ENCODE data around the gene CNTNAP4.

CNTNAP4 gene

GRCh38 chr16:76346210-76346609, 69.0 kb downstream of the CNTNAP4 start:
- DNase-seq (ENCODE audit: low read depth, low spot score) = no peak
- Histone ChIP-seq H3K27ac (ENCODE audit: low read length) (no peak overlapping the region), H3K4me1 (ENCODE audit: control insufficient read depth, insufficient read depth, low read length) (no peaks in the 10 kb centered on the region), H3K27me3 (ENCODE audit: control insufficient read depth, insufficient read depth, low read length) (no peaks in the 10 kb centered on the region), H3K36me3 (ENCODE audit: control insufficient read depth, insufficient read depth, low read length) (no peaks in the 10 kb centered on the region), H3K9me3 (ENCODE audit: control insufficient read depth, insufficient read depth, low read length) (no peaks in the 10 kb centered on the region; the same call in 1 of the 2 replicates), H3K4me3 (ENCODE audit: low read length) (no peak overlapping the region)
- WGBS (ENCODE audit: insufficient coverage, insufficient read length) = no CpG with 5 or more reads among the region's 3 CpGs

- WGBS (ENCODE audit: insufficient coverage, insufficient read length) = no CpG with 5 or more reads among the region's 5 CpGs
- DNase-seq (ENCODE audit: low read depth, low spot score) = no peak
- H3K9me3 ChIP-seq (ENCODE audit: control insufficient read depth, insufficient read depth, low read length) = no peaks in the 10 kb centered on the region; the same call in 1 of the 2 replicates
These were observed 74.2 kb downstream of the CNTNAP4 start for GRCh38 chr16:76351441-76351840.

GRCh38 chr16:76360404-76360803, 83.2 kb downstream of the CNTNAP4 start:
- no peak overlapping the region for H3K27ac ChIP-seq (ENCODE audit: low read length)
- WGBS (ENCODE audit: insufficient coverage, insufficient read length) = no CpG with 5 or more reads among the region's 1 CpG

More at GRCh38 chr16:76351441-76351840, 74.2 kb downstream of the CNTNAP4 start:
- Histone ChIP-seq H3K36me3 (ENCODE audit: control insufficient read depth, insufficient read depth, low read length) (no peaks in the 10 kb centered on the region), H3K4me1 (ENCODE audit: control insufficient read depth, insufficient read depth, low read length) (no peaks in the 10 kb centered on the region), H3K27ac (ENCODE audit: low read length) (no peak overlapping the region), H3K27me3 (ENCODE audit: control insufficient read depth, insufficient read depth, low read length) (no peaks in the 10 kb centered on the region), H3K4me3 (ENCODE audit: low read length) (no peak overlapping the region)

GRCh38 chr16:76370344-76370743, 93.1 kb downstream of the CNTNAP4 start:
- Histone ChIP-seq H3K27me3 (ENCODE audit: control insufficient read depth, insufficient read depth, low read length) (no peaks in the 10 kb centered on the region), H3K36me3 (ENCODE audit: control insufficient read depth, insufficient read depth, low read length) (no peaks in the 10 kb centered on the region), H3K4me1 (ENCODE audit: control insufficient read depth, insufficient read depth, low read length) (no peaks in the 10 kb centered on the region), H3K9me3 (ENCODE audit: control insufficient read depth, insufficient read depth, low read length) (no peaks in the 10 kb centered on the region), H3K4me3 (ENCODE audit: low read length) (no peak overlapping the region), H3K27ac (ENCODE audit: low read length) (no peak overlapping the region)
- no CpG with 5 or more reads among the region's 4 CpGs for WGBS (ENCODE audit: insufficient coverage, insufficient read length)
- DNase-seq (ENCODE audit: low read depth, low spot score) = no peak

More at GRCh38 chr16:76360404-76360803, 83.2 kb downstream of the CNTNAP4 start:
- H3K27me3 ChIP-seq (ENCODE audit: control insufficient read depth, insufficient read depth, low read length) = no peaks in the 10 kb centered on the region
- no peaks in the 10 kb centered on the region for H3K36me3 ChIP-seq (ENCODE audit: control insufficient read depth, insufficient read depth, low read length)
- H3K4me3 ChIP-seq (ENCODE audit: low read length) = no peak overlapping the region
- no peak for DNase-seq (ENCODE audit: low read depth, low spot score)
- no peaks in the 10 kb centered on the region for H3K4me1 ChIP-seq (ENCODE audit: control insufficient read depth, insufficient read depth, low read length)
- no peaks in the 10 kb centered on the region; the same call in 1 of the 2 replicates for H3K9me3 ChIP-seq (ENCODE audit: control insufficient read depth, insufficient read depth, low read length)

GRCh38 chr16:76371441-76371840, 94.2 kb downstream of the CNTNAP4 start:
- no peaks in the 10 kb centered on the region for H3K36me3 ChIP-seq (ENCODE audit: control insufficient read depth, insufficient read depth, low read length)
- H3K9me3 ChIP-seq (ENCODE audit: control insufficient read depth, insufficient read depth, low read length) = no peaks in the 10 kb centered on the region
- no peak overlapping the region for H3K27ac ChIP-seq (ENCODE audit: low read length)
- no peaks in the 10 kb centered on the region for H3K27me3 ChIP-seq (ENCODE audit: control insufficient read depth, insufficient read depth, low read length)
- DNase-seq (ENCODE audit: low read depth, low spot score) = no peak
- H3K4me3 ChIP-seq (ENCODE audit: low read length) = no peak overlapping the region
- H3K4me1 ChIP-seq (ENCODE audit: control insufficient read depth, insufficient read depth, low read length) = no peaks in the 10 kb centered on the region; the same call in 1 of the 2 replicates
- WGBS (ENCODE audit: insufficient coverage, insufficient read length) = no CpG with 5 or more reads among the region's 3 CpGs

GRCh38 chr16:76373998-76374397, 96.8 kb downstream of the CNTNAP4 start:
- no peak overlapping the region for H3K27ac ChIP-seq (ENCODE audit: low read length)
- no CpG with 5 or more reads among the region's 4 CpGs for WGBS (ENCODE audit: insufficient coverage, insufficient read length)
- no peak for DNase-seq (ENCODE audit: low read depth, low spot score)
- no peaks in the 10 kb centered on the region for H3K36me3 ChIP-seq (ENCODE audit: control insufficient read depth, insufficient read depth, low read length)
- H3K9me3 ChIP-seq (ENCODE audit: control insufficient read depth, insufficient read depth, low read length) = peaks cover 1% of the 10 kb centered on the region; the same call in 1 of the 2 replicates
- no peaks in the 10 kb centered on the region; the same call in 1 of the 2 replicates for H3K4me1 ChIP-seq (ENCODE audit: control insufficient read depth, insufficient read depth, low read length)
- H3K27me3 ChIP-seq (ENCODE audit: control insufficient read depth, insufficient read depth, low read length) = no peaks in the 10 kb centered on the region
- H3K4me3 ChIP-seq (ENCODE audit: low read length) = no peak overlapping the region

GRCh38 chr16:76376988-76377387, 99.8 kb downstream of the CNTNAP4 start:
- Histone ChIP-seq H3K4me3 (ENCODE audit: low read length) (no peak overlapping the region), H3K36me3 (ENCODE audit: control insufficient read depth, insufficient read depth, low read length) (no peaks in the 10 kb centered on the region), H3K4me1 (ENCODE audit: control insufficient read depth, insufficient read depth, low read length) (no peaks in the 10 kb centered on the region; the same call in 1 of the 2 replicates), H3K27me3 (ENCODE audit: control insufficient read depth, insufficient read depth, low read length) (no peaks in the 10 kb centered on the region), H3K9me3 (ENCODE audit: control insufficient read depth, insufficient read depth, low read length) (peaks cover 2% of the 10 kb centered on the region; the same call in 1 of the 2 replicates), H3K27ac (ENCODE audit: low read length) (no peak overlapping the region)
- no peak for DNase-seq (ENCODE audit: low read depth, low spot score)
- WGBS (ENCODE audit: insufficient coverage, insufficient read length) = no CpG with 5 or more reads among the region's 2 CpGs

GRCh38 chr16:76378020-76378419, 100.8 kb downstream of the CNTNAP4 start:
- Histone ChIP-seq H3K9me3 (ENCODE audit: control insufficient read depth, insufficient read depth, low read length) (peaks cover 2% of the 10 kb centered on the region; the same call in 1 of the 2 replicates), H3K4me3 (ENCODE audit: low read length) (no peak overlapping the region), H3K27me3 (ENCODE audit: control insufficient read depth, insufficient read depth, low read length) (no peaks in the 10 kb centered on the region), H3K27ac (ENCODE audit: low read length) (no peak overlapping the region), H3K4me1 (ENCODE audit: control insufficient read depth, insufficient read depth, low read length) (no peaks in the 10 kb centered on the region; the same call in 1 of the 2 replicates), H3K36me3 (ENCODE audit: control insufficient read depth, insufficient read depth, low read length) (no peaks in the 10 kb centered on the region)
- no peak for DNase-seq (ENCODE audit: low read depth, low spot score)
- no CpG with 5 or more reads among the region's 3 CpGs for WGBS (ENCODE audit: insufficient coverage, insufficient read length)

- Histone ChIP-seq H3K4me3 (ENCODE audit: low read length) (no peak overlapping the region), H3K36me3 (ENCODE audit: control insufficient read depth, insufficient read depth, low read length) (no peaks in the 10 kb centered on the region), H3K9me3 (ENCODE audit: control insufficient read depth, insufficient read depth, low read length) (peaks cover 2% of the 10 kb centered on the region; the same call in 1 of the 2 replicates), H3K4me1 (ENCODE audit: control insufficient read depth, insufficient read depth, low read length) (no peaks in the 10 kb centered on the region; the same call in 1 of the 2 replicates), H3K27ac (ENCODE audit: low read length) (no peak overlapping the region), H3K27me3 (ENCODE audit: control insufficient read depth, insufficient read depth, low read length) (no peaks in the 10 kb centered on the region)
- no CpG with 5 or more reads among the region's 1 CpG for WGBS (ENCODE audit: insufficient coverage, insufficient read length)
- no peak for DNase-seq (ENCODE audit: low read depth, low spot score)
These were observed 103.9 kb downstream of the CNTNAP4 start for GRCh38 chr16:76381096-76381495.

GRCh38 chr16:76385601-76386230, 108.5 kb downstream of the CNTNAP4 start:
- H3K27me3 ChIP-seq (ENCODE audit: control insufficient read depth, insufficient read depth, low read length) = no peaks in the 10 kb centered on the region
- no peaks in the 10 kb centered on the region; the same call in 1 of the 2 replicates for H3K9me3 ChIP-seq (ENCODE audit: control insufficient read depth, insufficient read depth, low read length)
- no peak for DNase-seq (ENCODE audit: low read depth, low spot score)
- no peak overlapping the region for H3K27ac ChIP-seq (ENCODE audit: low read length)
- no peaks in the 10 kb centered on the region for H3K36me3 ChIP-seq (ENCODE audit: control insufficient read depth, insufficient read depth, low read length)
- no CpG with 5 or more reads among the region's 7 CpGs for WGBS (ENCODE audit: insufficient coverage, insufficient read length)
- H3K4me3 ChIP-seq (ENCODE audit: low read length) = no peak overlapping the region
- no peaks in the 10 kb centered on the region for H3K4me1 ChIP-seq (ENCODE audit: control insufficient read depth, insufficient read depth, low read length)

- H3K27me3 ChIP-seq (ENCODE audit: control insufficient read depth, insufficient read depth, low read length) = no peaks in the 10 kb centered on the region
- H3K36me3 ChIP-seq (ENCODE audit: control insufficient read depth, insufficient read depth, low read length) = no peaks in the 10 kb centered on the region
- H3K4me3 ChIP-seq (ENCODE audit: low read length) = no peak overlapping the region
- no peak overlapping the region for H3K27ac ChIP-seq (ENCODE audit: low read length)
- no peaks in the 10 kb centered on the region; the same call in 1 of the 2 replicates for H3K9me3 ChIP-seq (ENCODE audit: control insufficient read depth, insufficient read depth, low read length)
- DNase-seq (ENCODE audit: low read depth, low spot score) = no peak
- H3K4me1 ChIP-seq (ENCODE audit: control insufficient read depth, insufficient read depth, low read length) = no peaks in the 10 kb centered on the region
These were observed 109.6 kb downstream of the CNTNAP4 start for GRCh38 chr16:76386784-76387183.
